NT2/D1 (cell line): ENCODE measurements around the gene CTNNA2.

ENCODE experiments used
- YY1 ChIP-seq: IDR thresholded peaks from 2 replicates; pipeline ENCODE4 v1.6.1; 2011; ENCODE audit not compliant: insufficient read length, insufficient read depth
- ZNF274 ChIP-seq: IDR thresholded peaks from 2 replicates; pipeline ENCODE4 v1.6.1; 2011; ENCODE audit warnings: mild to moderate bottlenecking, low read depth, low read length

GRCh38 chr2:80363330-80363729, 850.5 kb downstream of the CTNNA2 start:
- no peak for TF ChIP-seq ZNF274
- no peak for TF ChIP-seq YY1
